SH-SY5Y (cell line): ENCODE measurements around the gene WNK3.

Source experiments
- GATA2 ChIP-seq: IDR thresholded peaks from 2 replicates; pipeline ENCODE4 v1.6.1; 2011; ENCODE audit warnings: mild to moderate bottlenecking, low read depth, low read length
- GATA3 ChIP-seq: IDR thresholded peaks from 2 replicates; pipeline ENCODE4 v1.6.1; 2011; ENCODE audit warnings: low read depth, mild to moderate bottlenecking, low read length, moderate library complexity

WNK3 gene

DNA sequence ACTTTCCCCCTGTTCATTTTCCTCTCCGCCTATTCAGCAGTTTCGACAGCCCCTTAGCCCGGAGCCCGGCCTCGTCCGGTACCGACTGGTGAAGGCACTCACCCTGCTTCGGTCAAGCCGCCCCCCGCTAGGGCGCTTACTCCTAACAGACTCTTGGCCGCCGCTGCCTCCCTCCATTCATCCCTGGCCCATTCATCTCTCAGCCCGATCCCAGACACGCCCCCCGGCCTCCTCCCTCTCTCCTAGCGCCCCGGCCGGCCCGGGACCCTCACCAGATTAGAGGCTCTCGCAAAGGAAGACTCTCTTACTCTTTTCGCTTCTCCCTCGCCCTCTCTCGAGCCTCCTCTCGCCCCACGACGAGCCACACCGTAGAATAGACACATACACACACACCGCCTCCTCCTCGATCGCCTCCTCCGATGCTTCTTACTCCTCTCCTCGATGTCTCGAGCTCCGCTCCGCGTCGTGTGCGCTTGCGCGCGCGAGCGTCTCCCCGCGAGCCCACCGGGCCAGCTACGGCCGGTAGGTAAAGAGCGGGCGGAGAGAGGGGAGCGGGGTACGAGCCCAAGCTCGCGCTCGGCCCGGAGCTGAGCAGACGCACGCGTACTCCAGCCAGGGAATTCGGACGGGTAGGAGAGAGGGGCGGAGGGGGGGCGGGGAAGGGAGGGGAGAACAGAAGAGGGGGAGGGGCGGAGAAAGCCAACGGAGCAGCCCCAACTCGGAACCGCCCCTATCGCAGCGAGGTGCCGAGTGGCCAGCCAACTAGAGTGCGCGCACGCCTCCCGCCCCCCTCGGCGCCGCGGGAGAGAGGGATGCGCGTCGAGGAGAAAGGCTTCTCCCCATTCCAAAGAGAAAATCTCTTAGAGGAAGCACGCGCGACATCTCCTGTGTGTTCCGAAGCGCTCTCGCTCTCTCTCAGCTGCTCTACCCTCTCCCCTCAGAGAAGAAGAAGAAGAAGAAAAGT is at the start of gene WNK3:
Gene WNK3 (minus strand): TSS at position 633 of the 964 bp plus-strand sequence.
- TF ChIP-seq GATA2: no peak
- no peak for TF ChIP-seq GATA3

- no peak for TF ChIP-seq GATA3
- no peak for TF ChIP-seq GATA2
Measured at GRCh38 chrX:54407266-54407665, 49.4 kb upstream of the WNK3 start.

- no peak for TF ChIP-seq GATA2
- no peak for TF ChIP-seq GATA3
Measured at GRCh38 chrX:54397113-54397512, 39.3 kb upstream of the WNK3 start.

DNA sequence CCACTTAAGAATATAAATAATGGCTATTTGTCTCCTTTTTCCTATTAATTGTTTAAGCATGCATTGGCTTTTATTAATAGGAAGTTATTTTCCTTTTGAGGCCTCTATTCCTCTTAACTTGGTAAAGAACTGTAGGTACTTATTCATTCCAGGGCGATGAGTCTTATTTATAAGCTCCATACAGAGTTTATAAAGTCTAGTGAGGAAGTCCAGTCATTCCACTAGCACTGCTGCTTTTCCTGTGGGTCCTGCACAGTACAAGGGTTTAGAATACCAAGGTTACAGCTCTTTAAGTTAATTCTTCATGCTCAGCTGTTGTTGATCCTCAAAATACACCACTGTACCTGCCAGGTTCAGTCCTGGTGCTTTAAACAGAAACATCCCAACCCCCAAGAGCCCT is 28.5 kb upstream of the WNK3 start:
- TF ChIP-seq GATA2 (no peak), GATA3 (no peak)

GRCh38 chrX:54359408-54359807 is 1.6 kb upstream of the WNK3 start:
- TF ChIP-seq GATA3: no peak
- no peak for TF ChIP-seq GATA2

- TF ChIP-seq GATA2 (no peak), GATA3 (no peak)
Measured at GRCh38 chrX:54358424-54359211, 772 bp upstream of the WNK3 start.

DNA sequence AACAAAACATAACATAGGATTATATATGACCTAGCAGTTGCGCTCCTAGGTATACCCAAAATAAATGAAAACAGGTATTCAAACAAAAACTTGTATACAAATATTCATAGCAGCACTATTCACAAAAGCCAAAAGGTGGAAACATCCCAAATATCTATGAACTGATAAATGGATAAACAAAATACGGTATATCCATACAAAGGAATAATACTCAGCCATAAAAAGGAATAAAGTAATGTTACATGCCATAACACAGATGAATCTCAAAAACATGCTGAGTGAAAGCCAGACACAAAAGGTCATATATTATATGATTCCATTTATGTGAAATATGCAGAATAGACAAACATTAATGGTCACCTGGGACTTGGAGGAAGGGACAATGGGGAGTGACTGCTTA is 5.2 kb downstream of the WNK3 start:
- TF ChIP-seq GATA3 (no peak), GATA2 (no peak)

GRCh38 chrX:54325077-54325476 is 32.8 kb downstream of the WNK3 start:
- TF ChIP-seq GATA3: no peak
- no peak for TF ChIP-seq GATA2

GRCh38 chrX:54320067-54320466 is 37.8 kb downstream of the WNK3 start:
- TF ChIP-seq GATA3 (no peak), GATA2 (no peak)

DNA sequence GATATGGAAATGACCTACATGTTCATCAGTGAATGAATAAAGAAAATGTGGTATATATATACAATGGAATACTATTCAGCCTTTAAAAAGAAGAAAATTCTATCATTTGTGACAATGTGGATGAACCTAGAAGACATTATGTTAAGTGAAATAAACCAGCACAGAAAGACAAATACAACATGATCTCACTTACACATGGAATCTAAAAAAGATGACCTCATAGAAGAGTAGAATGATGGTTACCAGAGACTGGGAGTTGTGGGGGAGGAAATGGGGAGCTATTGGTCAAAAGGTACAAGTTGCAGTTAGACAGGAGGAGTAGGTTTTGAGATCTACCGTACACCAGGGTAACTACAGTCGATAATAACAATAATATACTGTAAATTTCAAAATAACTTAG is 51.5 kb downstream of the WNK3 start:
- TF ChIP-seq GATA2: no peak
- TF ChIP-seq GATA3: no peak

GRCh38 chrX:54301516-54301915 is 56.3 kb downstream of the WNK3 start:
- TF ChIP-seq GATA3 (no peak), GATA2 (no peak)

- no peak for TF ChIP-seq GATA3
- no peak for TF ChIP-seq GATA2
Measured at GRCh38 chrX:54294306-54294705, 63.5 kb downstream of the WNK3 start.

DNA sequence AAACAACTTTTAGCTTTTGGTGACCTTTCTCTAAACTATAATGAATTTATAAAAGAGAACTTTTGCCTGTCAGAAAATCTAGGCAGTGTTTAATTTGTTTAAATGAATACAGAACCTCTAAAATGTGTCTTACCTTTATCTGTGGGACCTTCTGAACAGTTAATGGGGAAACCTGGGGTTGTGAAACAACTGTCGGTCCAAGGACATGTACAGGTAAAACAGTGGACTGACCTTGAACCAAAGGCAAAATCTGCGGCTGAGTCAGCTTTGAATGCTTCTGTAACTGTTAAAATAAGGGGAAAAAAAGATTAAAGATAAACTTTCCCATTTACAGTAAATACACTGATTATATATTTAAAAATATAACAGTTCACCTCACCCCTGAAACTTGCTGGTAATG is 65.1 kb downstream of the WNK3 start:
- TF ChIP-seq GATA2: no peak

GRCh38 chrX:54291758-54292157 is 66.1 kb downstream of the WNK3 start:
- TF ChIP-seq GATA2 (no peak), GATA3 (no peak)

DNA sequence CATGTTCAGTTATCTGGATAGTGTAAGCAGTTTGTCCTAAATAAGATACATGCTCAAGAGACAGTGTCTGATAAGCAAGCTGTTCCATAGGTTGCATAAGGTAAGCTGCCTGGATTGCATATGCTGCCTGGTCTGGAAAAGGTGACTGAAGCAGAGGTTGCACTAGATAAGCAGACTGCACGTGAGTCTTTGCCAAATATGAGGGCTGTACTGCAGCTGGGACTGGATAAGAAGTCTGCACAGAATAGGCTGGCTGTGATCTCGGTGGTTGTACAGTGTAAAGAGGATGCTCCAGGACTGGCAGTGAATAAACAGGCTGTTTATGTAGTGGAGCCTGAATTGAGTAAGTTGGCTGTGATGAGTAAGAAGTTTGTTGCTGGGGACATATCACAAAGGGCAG is 68.9 kb downstream of the WNK3 start:
- no peak for TF ChIP-seq GATA3
- no peak for TF ChIP-seq GATA2

DNA sequence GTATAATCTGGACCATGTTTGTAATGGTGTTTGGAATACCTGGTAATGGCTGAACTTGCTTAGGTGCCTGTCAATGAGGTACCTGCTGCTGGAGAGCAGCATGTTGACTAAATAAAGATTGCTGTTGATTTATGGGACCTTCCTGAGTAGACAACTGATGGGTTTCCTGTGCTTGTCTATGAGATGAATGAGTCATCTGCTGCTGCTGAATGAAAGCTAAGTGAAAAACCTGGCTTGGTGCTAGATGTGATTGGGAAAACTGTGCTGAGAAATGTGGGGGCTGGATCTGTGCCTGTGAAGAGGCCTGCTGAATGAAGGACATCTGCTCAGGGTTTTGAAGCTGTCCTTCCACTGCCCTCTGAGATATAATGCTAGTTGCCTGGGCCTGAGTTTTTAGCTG is 69.6 kb downstream of the WNK3 start:
- TF ChIP-seq GATA3 (no peak), GATA2 (no peak)
